Bronchial epithelial cell (primary cell): ENCODE results near the gene PRKAG2. TPM values are rescaled to one million over a fixed set of nuclear protein-coding genes. Genes with fewer than 3 reads are reported as not detected.

ENCODE experiments used
- DNase-seq: peaks from one replicate; pipeline ENCODE4 v3.0.0-alpha.2; 2010; ENCODE audit warnings: low read depth
- FAIRE-seq: peaks from 2 replicates; lab custom pipeline; 2011; peaks lifted over from hg19 to GRCh38; lab: Jason Lieb, UNC
- H3K27me3 ChIP-seq: 2 replicates; pipeline ENCODE4 v1.5.1; 2011; ENCODE audit warnings: low read length; ENCODE audit not compliant: control insufficient read depth, insufficient read depth
- H3K36me3 ChIP-seq: 2 replicates; pipeline ENCODE4 v1.5.1; 2011; ENCODE audit warnings: low read length; ENCODE audit not compliant: control insufficient read depth, insufficient read depth
- H3K4me3 ChIP-seq: 2 replicates; pipeline ENCODE4 v1.5.1; 2011; ENCODE audit warnings: mild to moderate bottlenecking, low read depth, low read length, control low read depth
- CTCF ChIP-seq: IDR thresholded peaks from 2 replicates; pipeline ENCODE4 v1.5.1; 2011; ENCODE audit warnings: mild to moderate bottlenecking, moderate library complexity, low read length, control low read depth, inconsistent platforms; ENCODE audit not compliant: insufficient read depth, severe bottlenecking
- total RNA-seq: library from RNA; depleted of rRNA; stranded (reverse); fragments of >200 nt; gene quantifications from 2 replicates; pipeline ENCODE4 v1.2.1, GENCODE V29; 2014

PRKAG2 gene
- total RNA-seq, 1 donor from 2014 or later = 24.5 TPM

DNA sequence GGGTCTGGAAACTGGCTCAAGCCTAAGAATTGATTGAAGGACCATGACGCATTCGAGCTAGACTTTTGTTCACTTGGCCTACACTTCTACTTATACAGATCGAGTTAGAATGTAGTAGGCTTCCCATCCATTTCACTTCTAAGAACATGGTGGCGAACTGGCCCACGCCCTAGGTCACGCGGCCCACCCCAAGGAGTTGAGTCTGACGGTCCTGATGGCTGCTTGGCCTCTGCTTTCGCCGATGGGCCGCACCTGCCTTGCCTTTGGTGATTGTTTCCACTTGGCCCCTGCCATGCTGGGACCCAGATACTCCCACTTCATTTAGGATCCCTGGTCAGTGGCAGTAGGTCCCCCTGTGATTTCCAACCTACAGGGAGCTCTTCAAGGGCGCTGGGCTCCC lies 153.6 kb downstream of the PRKAG2 start:
- H3K36me3 ChIP-seq = no peaks in the 10 kb centered on the region
- H3K27me3 ChIP-seq = no peaks in the 10 kb centered on the region
- DNase-seq (no peak), FAIRE-seq (no peak)
- H3K4me3 ChIP-seq = no peak overlapping the region
- no peak for TF ChIP-seq CTCF

GRCh38 chr7:151722533-151722932 lies 154.4 kb downstream of the PRKAG2 start:
- H3K4me3 ChIP-seq = no peak overlapping the region
- FAIRE-seq = no peak

DNA sequence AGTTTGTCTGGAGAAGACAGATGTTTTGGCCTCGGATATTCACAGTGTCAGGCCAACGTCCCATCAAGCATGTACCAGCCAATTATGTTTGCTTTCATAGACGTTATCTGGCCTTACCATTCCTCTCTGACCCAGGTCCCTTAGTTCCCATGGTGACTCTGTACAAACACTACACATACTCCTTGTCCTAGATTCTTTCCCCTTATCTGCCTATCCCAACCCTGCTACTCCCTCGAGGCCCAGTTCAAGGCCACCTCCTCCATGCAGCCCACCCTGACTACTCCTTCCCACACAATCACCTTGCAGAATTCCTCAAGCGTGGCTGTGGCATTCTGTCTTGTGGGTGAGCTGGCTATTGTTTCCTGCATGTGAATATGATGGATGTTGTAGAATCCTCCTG lies 155.2 kb downstream of the PRKAG2 start:
- H3K36me3 ChIP-seq = no peaks in the 10 kb centered on the region
- FAIRE-seq = peak; percentile 66
- no peaks in the 10 kb centered on the region for H3K27me3 ChIP-seq
- H3K4me3 ChIP-seq = no peak overlapping the region
- TF ChIP-seq CTCF = no peak
- DNase-seq = no peak

More at GRCh38 chr7:151722533-151722932, 154.4 kb downstream of the PRKAG2 start:
- DNase-seq = no peak
- TF ChIP-seq CTCF = no peak
- no peaks in the 10 kb centered on the region for H3K36me3 ChIP-seq
- H3K27me3 ChIP-seq = no peaks in the 10 kb centered on the region

- Histone ChIP-seq H3K4me3 (no peak overlapping the region), H3K36me3 (no peaks in the 10 kb centered on the region), H3K27me3 (no peaks in the 10 kb centered on the region)
- DNase-seq = no peak
- no peak for FAIRE-seq
- no peak for TF ChIP-seq CTCF
These were observed 155.7 kb downstream of the PRKAG2 start for GRCh38 chr7:151721236-151721635.

DNA sequence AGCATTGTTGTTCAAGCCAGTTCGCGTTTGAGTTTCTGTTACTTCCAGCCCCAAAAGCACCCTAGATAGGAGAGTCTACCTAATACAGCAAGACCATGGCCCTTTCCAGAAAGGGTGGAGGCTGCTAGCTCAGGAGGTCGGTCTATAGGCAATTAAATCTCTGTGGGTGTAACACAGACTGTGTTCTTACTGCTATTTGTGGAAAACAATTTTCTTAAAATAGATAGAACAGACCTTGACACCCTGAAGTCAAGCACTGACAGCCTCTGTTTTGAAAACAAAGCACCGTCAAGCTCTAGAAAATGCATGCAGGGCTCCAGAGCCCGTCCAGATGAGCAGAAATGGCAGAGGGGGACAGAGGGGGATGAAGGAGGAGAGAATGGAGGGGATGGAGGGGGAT lies 156.6 kb downstream of the PRKAG2 start:
- DNase-seq (no peak), FAIRE-seq (no peak)
- no peak overlapping the region for H3K4me3 ChIP-seq
- H3K27me3 ChIP-seq = no peaks in the 10 kb centered on the region
- no peaks in the 10 kb centered on the region for H3K36me3 ChIP-seq
- TF ChIP-seq CTCF = no peak

GRCh38 chr7:151719897-151720242 lies 157.0 kb downstream of the PRKAG2 start:
- DNase-seq = no peak
- TF ChIP-seq CTCF = no peak
- Histone ChIP-seq H3K27me3 (no peaks in the 10 kb centered on the region), H3K4me3 (no peak overlapping the region), H3K36me3 (no peaks in the 10 kb centered on the region)
- peak; percentile 13 for FAIRE-seq
